HG03064 (cell line): ENCODE measurements around the gene CADM3.

Experiments used
- ATAC-seq: cut with Tn5 transposase; IDR thresholded peaks from one replicate; pipeline ENCODE4 v1.9.1; 2021; ENCODE audit warnings: low read depth; ENCODE audit not compliant: unreplicated experiment

The CADM3 gene

GRCh38 chr1:159172614-159173291 lies 1.3 kb downstream of the CADM3 start:
- ATAC-seq = no peak

- ATAC-seq = no peak
These were observed 1.9 kb downstream of the CADM3 start for GRCh38 chr1:159173320-159173719.

- ATAC-seq = no peak
These were observed 4.2 kb downstream of the CADM3 start for GRCh38 chr1:159175571-159175970.

GRCh38 chr1:159177272-159177907 lies 6.0 kb downstream of the CADM3 start:
- no peak for ATAC-seq

- ATAC-seq = no peak
These were observed 8.5 kb downstream of the CADM3 start for GRCh38 chr1:159179906-159180305.

GRCh38 chr1:159180516-159180915 lies 9.1 kb downstream of the CADM3 start:
- no peak for ATAC-seq

GRCh38 chr1:159181328-159182024 lies 10.1 kb downstream of the CADM3 start:
- no peak for ATAC-seq

- ATAC-seq = no peak
These were observed 12.8 kb downstream of the CADM3 start for GRCh38 chr1:159184201-159184600.

GRCh38 chr1:159185121-159185520 lies 13.7 kb downstream of the CADM3 start:
- ATAC-seq = no peak

- no peak for ATAC-seq
These were observed 15.6 kb downstream of the CADM3 start for GRCh38 chr1:159187033-159187432.

GRCh38 chr1:159187647-159188374 lies 16.4 kb downstream of the CADM3 start:
- no peak for ATAC-seq

GRCh38 chr1:159188375-159188788 lies 17.0 kb downstream of the CADM3 start:
- no peak for ATAC-seq

GRCh38 chr1:159190441-159190840 lies 19.0 kb downstream of the CADM3 start:
- no peak for ATAC-seq

- ATAC-seq = no peak
These were observed 25.1 kb downstream of the CADM3 start for GRCh38 chr1:159196543-159196942.

GRCh38 chr1:159197561-159198557 lies 26.4 kb downstream of the CADM3 start:
- peak; percentile 87 for ATAC-seq

- ATAC-seq = no peak
These were observed 28.5 kb downstream of the CADM3 start for GRCh38 chr1:159199901-159200300.

GRCh38 chr1:159200769-159201168 lies 29.4 kb downstream of the CADM3 start:
- no peak for ATAC-seq

- ATAC-seq = no peak
These were observed 30.2 kb downstream of the CADM3 start for GRCh38 chr1:159201642-159202041.

- ATAC-seq = no peak
These were observed 32.2 kb downstream of the CADM3 start for GRCh38 chr1:159203610-159204009.
